Liver (tissue), 9 donors: ENCODE measurements around the gene GRIN2A. TPM values are rescaled to one million over a fixed set of nuclear protein-coding genes. Genes with fewer than 3 reads are reported as not detected.

ENCODE experiments used
- DNase-seq: peaks from one replicate; pipeline ENCODE4 v3.0.0-alpha.2; 2017; ENCODE audit warnings: low spot score
- H3K27ac ChIP-seq, 2 donors: one replicate each; pipeline ENCODE4 v1.7.0; 2013; ENCODE audit warnings: inconsistent platforms in 2 of 2, low read length in 2 of 2, control low read depth in 1 of 2, low read depth in 1 of 2, mild to moderate bottlenecking in 1 of 2
- H3K27me3 ChIP-seq, 4 donors: one replicate each; pipeline versions ENCODE4 v1.6.1 to v1.7.0; 2013; ENCODE audit warnings: low read length in 3 of 4, inconsistent platforms in 1 of 4, mild to moderate bottlenecking in 1 of 4, moderate library complexity in 1 of 4; ENCODE audit not compliant: control insufficient read depth in 4 of 4, insufficient read depth in 4 of 4
- H3K36me3 ChIP-seq, 4 donors: one replicate each; pipeline versions ENCODE4 v1.6.1 to v1.7.0; 2013; ENCODE audit warnings: low read length in 3 of 4, mild to moderate bottlenecking in 3 of 4, low read depth in 1 of 4, moderate library complexity in 1 of 4; ENCODE audit not compliant: control insufficient read depth in 4 of 4, insufficient read depth in 3 of 4
- H3K4me1 ChIP-seq, 4 donors: one replicate each; pipeline versions ENCODE4 v1.6.1 to v1.7.0; 2013; ENCODE audit warnings: low read length in 3 of 4, mild to moderate bottlenecking in 3 of 4, moderate library complexity in 1 of 4; ENCODE audit not compliant: control insufficient read depth in 4 of 4, insufficient read depth in 4 of 4
- H3K4me3 ChIP-seq, 3 donors: one replicate each; pipeline versions ENCODE4 v1.6.1 to v1.7.0; 2013; ENCODE audit warnings: low read length in 3 of 3, control low read depth in 1 of 3, low read depth in 1 of 3, mild to moderate bottlenecking in 1 of 3
- H3K9ac ChIP-seq, 2 donors: one replicate each; pipeline ENCODE4 v1.7.0; 2013; ENCODE audit warnings: low read length in 2 of 2, mild to moderate bottlenecking in 2 of 2, moderate library complexity in 2 of 2, control low read depth in 1 of 2, low read depth in 1 of 2
- H3K9me3 ChIP-seq, 4 donors: one replicate each; pipeline versions ENCODE4 v1.6.1 to v1.7.0; 2013; ENCODE audit warnings: low read length in 3 of 4; ENCODE audit not compliant: control insufficient read depth in 4 of 4
- ATF3 ChIP-seq: IDR thresholded peaks from 2 replicates; pipeline ENCODE4 v1.6.1; 2016; ENCODE audit warnings: antibody characterized with exemption
- FOXA1 ChIP-seq: IDR thresholded peaks from 2 replicates; pipeline ENCODE4 v1.6.1; 2016; ENCODE audit warnings: antibody characterized with exemption
- GABPA ChIP-seq, 2 donors: IDR thresholded peaks in 1 of 2; conservative IDR thresholded peaks in 1 of 2; 2 replicates each; pipeline ENCODE4 v1.6.1; 2016; ENCODE audit warnings: antibody characterized with exemption in 2 of 2, mild to moderate bottlenecking in 1 of 2, moderate library complexity in 1 of 2
- HNF4A ChIP-seq, 2 donors: conservative IDR thresholded peaks; 2 replicates each; pipeline ENCODE4 v1.6.1; 2016; ENCODE audit warnings: antibody characterized with exemption in 2 of 2, mild to moderate bottlenecking in 2 of 2
- HNF4G ChIP-seq: IDR thresholded peaks from 2 replicates; pipeline ENCODE4 v1.6.1; 2016; ENCODE audit warnings: antibody characterized with exemption
- MAX ChIP-seq: IDR thresholded peaks from 2 replicates; pipeline ENCODE4 v1.6.1; 2016; ENCODE audit warnings: antibody characterized with exemption
- NR2F2 ChIP-seq: IDR thresholded peaks from 2 replicates; pipeline ENCODE4 v1.6.1; 2016; ENCODE audit warnings: antibody characterized with exemption
- RAD21 ChIP-seq, 2 donors: IDR thresholded peaks; 2 replicates each; pipeline ENCODE4 v1.6.1; 2016; ENCODE audit warnings: antibody characterized with exemption in 2 of 2, mild to moderate bottlenecking in 2 of 2
- REST ChIP-seq: IDR thresholded peaks from 2 replicates; pipeline ENCODE4 v1.6.1; 2016; ENCODE audit warnings: antibody characterized with exemption, mild to moderate bottlenecking
- RXRA ChIP-seq, 2 donors: IDR thresholded peaks; 2 replicates each; pipeline ENCODE4 v1.6.1; 2017 to 2018; ENCODE audit warnings: antibody characterized with exemption in 2 of 2, mild to moderate bottlenecking in 1 of 2
- SP1 ChIP-seq: IDR thresholded peaks from 2 replicates; pipeline ENCODE4 v1.6.1; 2018; ENCODE audit warnings: antibody characterized with exemption, mild to moderate bottlenecking
- TAF1 ChIP-seq: conservative IDR thresholded peaks from 2 replicates; pipeline ENCODE4 v1.6.1; 2016; ENCODE audit warnings: antibody characterized with exemption, mild to moderate bottlenecking
- ZBTB33 ChIP-seq: IDR thresholded peaks from 2 replicates; pipeline ENCODE4 v1.6.1; 2016; ENCODE audit warnings: antibody characterized with exemption
- WGBS: extraction: QIAGEN DNeasy Blood & Tissue Kit; methylation state at CpG from one replicate; pipeline ENCODE4 v1.1.7; 2013; 5-methylcytosine and 5-hydroxymethylcytosine counted together
- polyA plus RNA-seq, 2 donors: library from polyadenylated mRNA; stranded (reverse) in 1 of 2; unstranded in 1 of 2; fragments of 200-250 nt in 1 of 2; fragments of >200 nt in 1 of 2; fragmentation: Nextera tagmentation in 1 of 2; extraction: Ambion mirVana in 1 of 2; gene quantifications; one replicate each; pipeline versions ENCODE4 v1.2.1 to v1.2.3, GENCODE V29; 2013 to 2015
- total RNA-seq, 2 donors: library from RNA; depleted of rRNA; stranded (reverse); fragments of >200 nt; gene quantifications; one replicate each; pipeline ENCODE4 v1.2.3, GENCODE V29; 2014
- TF ChIP-seq, protein P1 (sequence below): fragments of 150-350 bp; IDR thresholded peaks from 2 replicates; pipeline ENCODE4 v1.5.1; 2017; ENCODE audit warnings: improper control_type of control experiment, low read depth, low read length; ENCODE audit not compliant: missing input control
- donor health status: healthy.
- donor health status: healthy.
- donor health status: healthy.
- donor health status: healthy.
- donor health status: healthy.

Gene GRIN2A
- total and polyA plus RNA-seq, 4 donors, result under 0.01 to 0.08 (median 0.07) TPM; not detected in 1

GRCh38 chr16:9793623-9794022 lies 388.6 kb downstream of the GRIN2A start:
- Histone ChIP-seq H3K9me3 (no peaks in the 10 kb centered on the region), H3K4me1 (no peaks in the 10 kb centered on the region), H3K36me3 (peaks cover 0 to 3% (median under 1%) of the 10 kb centered on the region in 4 donors), H3K4me3 (no peak overlapping the region), H3K9ac (no peak overlapping the region), H3K27ac (no peak overlapping the region), H3K27me3 (no peaks in the 10 kb centered on the region)
- DNase-seq, result no peak
- whole genome bisulfite sequencing, result 81% methylated on average over 6 of the region's 6 CpGs
- TF ChIP-seq SP1, result no peak
- no peak for TF ChIP-seq HNF4G
- TF ChIP-seq NR2F2, result no peak
- TF ChIP-seq TAF1, result no peak

DNA sequence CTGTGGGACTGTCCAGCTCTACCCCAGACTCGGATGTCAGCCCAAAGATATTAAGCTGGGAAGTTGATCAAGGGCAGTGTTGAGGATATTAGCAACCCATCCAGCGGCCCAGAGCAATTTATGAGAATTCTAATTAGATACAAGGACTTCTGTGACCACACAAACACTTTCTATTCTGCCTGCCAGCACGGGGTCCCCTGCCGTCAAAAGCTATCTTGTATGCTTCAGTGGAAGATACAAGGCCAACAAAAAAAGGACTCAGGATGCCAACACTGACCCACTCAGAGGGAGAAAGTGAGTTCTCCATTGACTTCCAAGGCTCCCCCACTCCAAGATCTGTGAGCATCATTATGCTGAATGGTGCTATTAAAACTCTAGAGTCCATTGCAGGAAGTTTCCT lies 390.7 kb downstream of the GRIN2A start:
- Histone ChIP-seq H3K4me1 (no peaks in the 10 kb centered on the region), H3K9ac (no peak overlapping the region), H3K27me3 (no peaks in the 10 kb centered on the region), H3K9me3 (no peaks in the 10 kb centered on the region), H3K36me3 (peaks cover 0 to 1% (median under 1%) of the 10 kb centered on the region in 4 donors), H3K4me3 (no peak overlapping the region), H3K27ac (no peak overlapping the region)
- DNase-seq, result no peak
- TF ChIP-seq HNF4A (conservative IDR thresholded peaks at IDR 0.05) (no peak), GABPA (IDR thresholded peaks at IDR 0.05 in 1 of 2, conservative IDR thresholded peaks at IDR 0.05 in 1 of 2) (no peak), RXRA (IDR thresholded peaks at IDR 0.05) (no peak), ATF3 (no peak), RAD21 (IDR thresholded peaks at IDR 0.05) (no peak), ZBTB33 (no peak), HNF4G (no peak), REST (no peak), FOXA1 (no peak), MAX (no peak)
- TF ChIP-seq, protein P1, sequence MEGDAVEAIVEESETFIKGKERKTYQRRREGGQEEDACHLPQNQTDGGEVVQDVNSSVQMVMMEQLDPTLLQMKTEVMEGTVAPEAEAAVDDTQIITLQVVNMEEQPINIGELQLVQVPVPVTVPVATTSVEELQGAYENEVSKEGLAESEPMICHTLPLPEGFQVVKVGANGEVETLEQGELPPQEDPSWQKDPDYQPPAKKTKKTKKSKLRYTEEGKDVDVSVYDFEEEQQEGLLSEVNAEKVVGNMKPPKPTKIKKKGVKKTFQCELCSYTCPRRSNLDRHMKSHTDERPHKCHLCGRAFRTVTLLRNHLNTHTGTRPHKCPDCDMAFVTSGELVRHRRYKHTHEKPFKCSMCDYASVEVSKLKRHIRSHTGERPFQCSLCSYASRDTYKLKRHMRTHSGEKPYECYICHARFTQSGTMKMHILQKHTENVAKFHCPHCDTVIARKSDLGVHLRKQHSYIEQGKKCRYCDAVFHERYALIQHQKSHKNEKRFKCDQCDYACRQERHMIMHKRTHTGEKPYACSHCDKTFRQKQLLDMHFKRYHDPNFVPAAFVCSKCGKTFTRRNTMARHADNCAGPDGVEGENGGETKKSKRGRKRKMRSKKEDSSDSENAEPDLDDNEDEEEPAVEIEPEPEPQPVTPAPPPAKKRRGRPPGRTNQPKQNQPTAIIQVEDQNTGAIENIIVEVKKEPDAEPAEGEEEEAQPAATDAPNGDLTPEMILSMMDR, result no peak
- WGBS, result 71% methylated on average over 4 of the region's 4 CpGs
